HepG2 (cell line): Measurements from ENCODE around the gene DOK1. TPM values are rescaled to one million over a fixed set of nuclear protein-coding genes. Genes with fewer than 3 reads are reported as not detected.

ENCODE experiments used
- CENPBD1 ChIP-seq: sonication (generic); formaldehyde crosslinking; IDR thresholded peaks from 2 replicates; pipeline ENCODE4 v1.8.0; 2022; ENCODE audit warnings: missing genetic modification reagents, low read depth, mild to moderate bottlenecking, borderline replicate concordance
- CTCF ChIP-seq: sonication (generic); formaldehyde crosslinking; IDR thresholded peaks from 2 replicates; pipeline ENCODE4 v1.5.0; 2020; ENCODE audit warnings: mild to moderate bottlenecking, missing genetic modification reagents, moderate library complexity
- FOSL1 ChIP-seq: sonication (generic); formaldehyde crosslinking; IDR thresholded peaks from 2 replicates; pipeline ENCODE4 v1.9.0; 2021; ENCODE audit warnings: missing genetic modification reagents, borderline replicate concordance
- GMEB2 ChIP-seq: IDR thresholded peaks from 2 replicates; pipeline ENCODE4 v1.6.1; 2016; ENCODE audit warnings: missing biosample characterization, missing genetic modification reagents, low read depth
- GPBP1L1 ChIP-seq: sonication (generic); formaldehyde crosslinking; IDR thresholded peaks from 2 replicates; pipeline ENCODE4 v1.5.0; 2020; ENCODE audit warnings: mild to moderate bottlenecking, missing genetic modification reagents
- HIVEP1 ChIP-seq: sonication (generic); formaldehyde crosslinking; IDR thresholded peaks from 2 replicates; pipeline ENCODE4 v1.4.0; 2020; ENCODE audit warnings: mild to moderate bottlenecking, missing genetic modification reagents
- NFIB ChIP-seq: sonication (generic); formaldehyde crosslinking; IDR thresholded peaks from 2 replicates; pipeline ENCODE4 v1.9.0; 2021; ENCODE audit warnings: missing genetic modification reagents, mild to moderate bottlenecking, borderline replicate concordance
- RCOR2 ChIP-seq: IDR thresholded peaks from 2 replicates; pipeline ENCODE4 v1.6.1; 2016; ENCODE audit warnings: missing biosample characterization, missing genetic modification reagents
- TCF7 ChIP-seq: sonication (generic); IDR thresholded peaks from 2 replicates; pipeline ENCODE4 v1.6.1; 2016; ENCODE audit warnings: antibody characterized with exemption, low read depth
- TGIF2 ChIP-seq: IDR thresholded peaks from 2 replicates; pipeline ENCODE4 v1.6.1; 2016; ENCODE audit warnings: control low read depth, missing compliant biosample characterization
- THAP7 ChIP-seq: sonication (generic); formaldehyde crosslinking; IDR thresholded peaks from 2 replicates; pipeline ENCODE4 v1.8.1; 2023; ENCODE audit warnings: mild to moderate bottlenecking, missing genetic modification reagents
- ZBTB34 ChIP-seq: sonication (generic); formaldehyde crosslinking; IDR thresholded peaks from 2 replicates; pipeline ENCODE4 v1.8.0; 2022; ENCODE audit warnings: mild to moderate bottlenecking, missing genetic modification reagents
- ZBTB8A ChIP-seq: sonication (generic); formaldehyde crosslinking; IDR thresholded peaks from 2 replicates; pipeline ENCODE4 v1.4.0; 2020; ENCODE audit warnings: mild to moderate bottlenecking, low read depth, missing genetic modification reagents, borderline replicate concordance
- ZNF354B ChIP-seq: sonication (generic); formaldehyde crosslinking; IDR thresholded peaks from 2 replicates; pipeline ENCODE4 v1.8.0; 2022; ENCODE audit warnings: mild to moderate bottlenecking, missing genetic modification reagents
- ZNF550 ChIP-seq: sonication (generic); formaldehyde crosslinking; IDR thresholded peaks from 2 replicates; pipeline ENCODE4 v1.4.0; 2020; ENCODE audit warnings: mild to moderate bottlenecking, missing genetic modification reagents, borderline replicate concordance
- ZNF564 ChIP-seq: sonication (generic); formaldehyde crosslinking; IDR thresholded peaks from 2 replicates; pipeline ENCODE4 v1.8.1; 2023; ENCODE audit warnings: mild to moderate bottlenecking, missing genetic modification reagents
- ZNF770 ChIP-seq: sonication (generic); formaldehyde crosslinking; IDR thresholded peaks from 2 replicates; pipeline ENCODE4 v1.5.0; 2020; ENCODE audit warnings: mild to moderate bottlenecking, missing genetic modification reagents
- ZNF790 ChIP-seq: sonication (generic); formaldehyde crosslinking; IDR thresholded peaks from 2 replicates; pipeline ENCODE4 v1.8.0; 2022; ENCODE audit warnings: missing genetic modification reagents, mild to moderate bottlenecking, borderline replicate concordance
- ZNF792 ChIP-seq: IDR thresholded peaks from 2 replicates; pipeline ENCODE4 v1.6.1; 2016
- polyA plus RNA-seq, 8 experiments: library from polyadenylated mRNA; depleted of rRNA in 3 of 8; stranded (reverse) in 7 of 8; unstranded in 1 of 8; fragments of >200 nt; fragmentation: Illumina TruSeq in 4 of 8; extraction: Trizol in 4 of 8; gene quantifications; 2 replicates each; pipeline versions ENCODE4 v1.2.1 to v1.2.3, GENCODE V29; 2011 to 2016; ENCODE audit warnings: low read depth in 4 of 8, missing spikeins in 1 of 8, mixed read lengths in 1 of 8; ENCODE audit not compliant: insufficient read depth in 1 of 8
- total RNA-seq, 5 experiments: library from RNA; depleted of rRNA; stranded (reverse); fragments of >200 nt; fragmentation: Illumina TruSeq; extraction: Trizol; gene quantifications; 2 replicates each; pipeline ENCODE4 v1.2.3, GENCODE V29; 2016; ENCODE audit warnings: low read depth in 1 of 5

DOK1 gene
- total and polyA plus RNA-seq, 2 of the 13 experiments (the other 11 are each of a cell fraction or from before 2014, with no cell fraction given), result 0.53 to 0.74 TPM

GRCh38 chr2:74507145-74507925, 47.2 kb upstream of the DOK1 start, which contains the start of gene PCGF1 (continued):
- TF ChIP-seq CTCF (CRISPR knock-in tag) (peak; percentile 98), THAP7 (CRISPR knock-in tag) (0 out of 2 replicates have a peak, but pooled peaks have one; percentile 71), FOSL1 (CRISPR knock-in tag) (no peak), ZNF792 (peak; percentile 56; the same call in 1 of the 2 replicates), ZNF770 (CRISPR knock-in tag) (peak; percentile 8), CENPBD1 (CRISPR knock-in tag) (no peak; the same call in 1 of the 2 replicates), TCF7 (no peak), ZNF564 (CRISPR knock-in tag) (no peak), GMEB2 (CRISPR knock-in tag) (no peak), RCOR2 (CRISPR knock-in tag) (no peak), ZNF790 (CRISPR knock-in tag) (no peak), TGIF2 (peak; percentile 82), ZNF550 (CRISPR knock-in tag) (0 out of 2 replicates have a peak, but pooled peaks have one; percentile 15), ZBTB34 (no peak), ZBTB8A (CRISPR knock-in tag) (no peak; the same call in 1 of the 2 replicates), HIVEP1 (CRISPR knock-in tag) (peak; percentile 99), GPBP1L1 (CRISPR knock-in tag) (no peak), NFIB (CRISPR knock-in tag) (no peak), ZNF354B (CRISPR knock-in tag) (no peak)
